ENCODE measurements around the gene CATSPER2. TPM values are rescaled to one million over a fixed set of nuclear protein-coding genes. Genes with fewer than 3 reads are reported as not detected.
"Not testable (repeated sequence)": the region's sequence is repeated elsewhere in the genome, so short reads cannot be mapped to it uniquely, and the experiment has no call there.

The CATSPER2 gene
- 1 to 10 TPM in 6 of 9 donors, under 1 TPM in 3; 0.42 to 6.8 (median 2.6) TPM for total RNA-seq
- polyA plus RNA-seq, result 10 to 100 TPM in 2 of 3 donors, 1 to 10 TPM in 1; 2.3 to 34.7 (median 10.5) TPM
- long read RNA-seq, donor 1, result 0 reads
- long read RNA-seq, donor 2, result 0 reads
- long read RNA-seq, donor 3, result 0 reads
- long read RNA-seq, donor 4, result 0 reads
- long read RNA-seq, donor 5, result 0 reads
- long read RNA-seq, donor 6, result 0 reads
- long read RNA-seq, donor 7, result 0 reads
- long read RNA-seq, donor 8, result 0 reads
- long read RNA-seq, donor 9, result 0 reads
- long read RNA-seq, donor 10, result 0 reads

DNA sequence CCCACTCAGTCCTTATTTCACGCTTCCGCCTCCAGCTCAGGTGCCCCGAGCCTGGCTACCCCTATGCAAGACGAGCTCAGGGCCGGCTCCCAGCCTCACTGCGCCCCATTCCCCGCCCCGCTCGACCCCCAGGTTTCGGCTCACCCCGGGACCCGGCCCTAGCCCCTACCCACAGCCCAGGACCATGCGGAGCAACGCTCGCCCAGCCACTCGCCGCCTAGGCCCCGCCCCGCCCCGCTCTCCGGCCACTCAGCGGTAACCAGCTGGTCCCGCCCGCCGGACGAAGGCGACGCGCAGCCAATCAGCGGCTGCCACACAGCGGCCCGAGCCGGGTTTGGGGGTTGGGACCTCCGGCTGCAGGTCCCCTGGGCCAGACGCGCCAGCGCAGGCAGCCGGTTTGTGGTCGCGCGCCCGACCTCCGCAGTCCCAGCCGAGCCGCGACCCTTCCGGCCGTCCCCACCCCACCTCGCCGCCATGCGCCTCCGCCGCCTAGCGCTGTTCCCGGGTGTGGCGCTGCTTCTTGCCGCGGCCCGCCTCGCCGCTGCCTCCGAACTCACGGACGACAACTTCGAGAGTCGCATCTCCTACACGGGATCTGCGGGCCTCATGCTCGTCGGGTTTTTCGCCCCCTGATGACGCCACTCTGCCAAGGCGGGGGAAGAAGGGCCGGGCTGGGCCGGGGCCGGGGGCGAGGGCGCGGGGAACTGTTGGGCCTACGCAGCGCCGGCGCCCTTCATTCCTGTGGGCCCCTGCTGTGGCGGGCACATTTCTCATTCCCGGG is at the start of gene CATSPER2:
Gene CATSPER2 (minus strand): TSS at position 196 of the 781 bp plus-strand sequence. CDS start 783 bp downstream, outside the sequence.
- H3K27me3 ChIP-seq, result no peaks in the 10 kb centered on the region
- intact Hi-C loops (cut with DNase I), result no loop called here
- WGBS, 4 donors, result 81 to 89% (median 84%) methylated on average over 68 to 85 of the region's 85 CpGs

DNA sequence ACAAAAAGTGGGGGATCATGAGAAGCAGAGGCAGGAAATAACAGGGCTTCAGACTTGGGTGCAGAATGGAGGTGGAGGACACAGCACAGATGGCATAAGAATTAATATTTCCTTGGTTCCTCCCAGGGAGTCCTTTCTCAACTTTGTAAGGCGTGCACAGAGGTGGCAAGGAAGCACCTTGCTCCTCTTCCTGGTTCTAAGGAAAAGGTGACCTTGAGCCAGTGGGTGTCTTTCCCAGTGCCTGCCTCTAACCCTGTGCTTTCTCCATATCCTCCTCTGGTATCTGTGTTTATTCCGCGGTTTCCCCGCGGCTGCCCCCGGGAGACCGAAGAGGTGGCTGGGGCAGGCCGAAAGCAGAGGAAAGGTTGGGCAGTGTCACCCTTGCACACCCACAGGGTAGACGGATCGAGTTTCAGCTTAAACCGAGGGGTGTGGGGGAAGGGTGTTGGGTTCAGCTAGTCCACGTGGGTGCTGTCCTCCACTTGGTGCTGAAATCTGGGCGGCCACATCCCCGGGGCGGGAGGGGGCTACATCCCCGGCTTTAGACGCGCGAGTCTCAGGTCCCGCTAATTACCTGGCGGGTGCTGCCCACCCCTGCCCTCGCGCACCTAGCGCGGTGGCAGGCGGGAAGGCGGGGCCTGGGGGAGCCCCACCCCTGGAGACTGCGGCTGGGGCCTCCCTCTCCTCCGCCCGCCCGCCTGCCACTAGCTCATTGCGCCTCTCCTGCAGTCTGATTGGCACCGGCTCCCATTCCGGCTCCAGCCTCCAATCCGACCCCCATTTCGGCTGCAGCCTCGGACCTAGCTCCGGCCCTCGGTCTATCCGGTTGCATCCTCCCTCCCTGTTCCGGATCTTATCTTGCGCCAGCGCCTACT is 44.7 kb upstream of the CATSPER2 start, which contains the start of gene CKMT1A:
Gene CKMT1A (plus strand): TSS at position 712 of the 875 bp plus-strand sequence. CDS start 192 bp downstream, outside the sequence.
- H3K27me3 ChIP-seq; H3K36me3 ChIP-seq (replicated peaks in 1 of 2); H3K27ac ChIP-seq; H3K9me3 ChIP-seq (replicated peaks in 1 of 3); intact Hi-C loops (cut with DNase I); H3K4me3 ChIP-seq; DNase-seq; H3K4me1 ChIP-seq (replicated peaks in 1 of 2): not testable (repeated sequence)
- WGBS, 4 donors, result no CpG with 5 or more reads among the region's 43 CpGs

More for the DNA sequence above, at the start of gene CATSPER2:
- DNase-seq, result no peak
- H3K36me3 ChIP-seq (replicated peaks in 1 of 2), result peaks cover 0 to 3% of the 10 kb centered on the region in 2 donors
- no peaks in the 10 kb centered on the region for H3K4me1 ChIP-seq (replicated peaks in 1 of 2)
- TF ChIP-seq POLR2A (IDR thresholded peaks at IDR 0.05), result no peak
- TF ChIP-seq, protein P1, sequence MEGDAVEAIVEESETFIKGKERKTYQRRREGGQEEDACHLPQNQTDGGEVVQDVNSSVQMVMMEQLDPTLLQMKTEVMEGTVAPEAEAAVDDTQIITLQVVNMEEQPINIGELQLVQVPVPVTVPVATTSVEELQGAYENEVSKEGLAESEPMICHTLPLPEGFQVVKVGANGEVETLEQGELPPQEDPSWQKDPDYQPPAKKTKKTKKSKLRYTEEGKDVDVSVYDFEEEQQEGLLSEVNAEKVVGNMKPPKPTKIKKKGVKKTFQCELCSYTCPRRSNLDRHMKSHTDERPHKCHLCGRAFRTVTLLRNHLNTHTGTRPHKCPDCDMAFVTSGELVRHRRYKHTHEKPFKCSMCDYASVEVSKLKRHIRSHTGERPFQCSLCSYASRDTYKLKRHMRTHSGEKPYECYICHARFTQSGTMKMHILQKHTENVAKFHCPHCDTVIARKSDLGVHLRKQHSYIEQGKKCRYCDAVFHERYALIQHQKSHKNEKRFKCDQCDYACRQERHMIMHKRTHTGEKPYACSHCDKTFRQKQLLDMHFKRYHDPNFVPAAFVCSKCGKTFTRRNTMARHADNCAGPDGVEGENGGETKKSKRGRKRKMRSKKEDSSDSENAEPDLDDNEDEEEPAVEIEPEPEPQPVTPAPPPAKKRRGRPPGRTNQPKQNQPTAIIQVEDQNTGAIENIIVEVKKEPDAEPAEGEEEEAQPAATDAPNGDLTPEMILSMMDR (IDR thresholded peaks at IDR 0.05), result no peak
- no peaks in the 10 kb centered on the region for H3K9me3 ChIP-seq (replicated peaks in 1 of 3)
- no peak within 1 kb of the TSS for H3K27ac ChIP-seq
- no peak within 1 kb of the TSS for H3K4me3 ChIP-seq

DNA sequence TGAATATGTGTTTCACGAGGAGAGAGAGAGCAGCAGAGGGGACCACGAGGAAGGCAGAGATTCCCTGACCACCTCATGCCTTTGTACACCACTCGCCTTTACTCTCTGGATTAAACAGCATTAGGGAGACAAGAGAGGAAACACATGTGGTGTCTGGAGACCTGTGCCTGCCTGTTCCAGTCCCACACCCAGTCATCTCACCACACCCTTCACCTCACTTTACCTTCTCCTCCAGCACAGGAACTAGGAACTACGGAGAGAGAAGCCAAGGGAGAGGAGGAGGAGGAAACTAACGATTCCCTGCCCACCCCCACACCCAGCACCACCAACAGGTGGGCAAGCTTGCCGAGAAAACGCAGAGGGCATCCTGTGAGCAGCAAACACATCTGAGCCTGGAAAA is 44.0 kb upstream of the CATSPER2 start:
- H3K27me3 ChIP-seq; H3K4me3 ChIP-seq; H3K4me1 ChIP-seq (replicated peaks in 1 of 2); H3K36me3 ChIP-seq (replicated peaks in 1 of 2); H3K27ac ChIP-seq; DNase-seq; intact Hi-C loops (cut with DNase I); H3K9me3 ChIP-seq (replicated peaks in 1 of 3): not testable (repeated sequence)
- 17 to 44% methylated on average over 2 to 3 of the region's 7 CpGs; no CpG with 5 or more reads in 2 of the 4 donors for WGBS, 4 donors

DNA sequence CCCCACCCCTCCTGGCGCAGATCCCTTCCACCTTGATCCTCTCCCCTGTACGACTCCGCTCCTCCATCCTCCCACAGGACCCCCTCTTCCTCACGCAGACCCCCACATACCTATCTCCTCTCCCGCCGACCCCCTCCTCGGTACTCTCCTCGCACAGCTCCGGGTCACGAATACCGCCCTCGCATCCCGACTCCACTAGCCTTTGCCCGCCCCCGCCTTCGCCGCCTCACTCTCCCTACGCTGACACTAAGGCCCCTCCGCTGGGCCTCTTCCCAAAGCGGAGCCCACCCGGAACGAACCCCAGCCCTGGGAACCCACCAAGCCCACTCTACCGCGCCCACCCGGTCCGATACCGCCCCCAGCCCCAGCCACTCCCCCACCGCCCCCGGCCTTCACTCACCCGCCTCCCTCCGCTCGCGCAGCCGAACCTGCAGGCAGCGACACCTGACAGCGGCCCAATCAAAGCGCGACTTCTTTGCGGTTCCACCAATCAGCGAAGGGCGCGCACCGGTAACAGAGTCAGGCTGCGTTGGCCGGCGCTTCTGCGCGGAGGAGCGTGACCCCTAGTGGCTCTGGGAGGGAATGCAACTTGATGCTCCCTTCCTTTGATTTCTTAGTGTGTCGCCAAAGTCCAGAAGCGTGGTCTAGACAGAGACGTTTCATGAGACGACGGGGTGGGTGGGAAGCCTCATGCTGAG is 41.1 kb upstream of the CATSPER2 start:
- H3K36me3 ChIP-seq (replicated peaks in 1 of 2); H3K9me3 ChIP-seq (replicated peaks in 1 of 3); DNase-seq; H3K27ac ChIP-seq; H3K4me1 ChIP-seq (replicated peaks in 1 of 2); H3K27me3 ChIP-seq; intact Hi-C loops (cut with DNase I); H3K4me3 ChIP-seq: not testable (repeated sequence)
- no CpG with 5 or more reads among the region's 54 CpGs for WGBS, 4 donors

DNA sequence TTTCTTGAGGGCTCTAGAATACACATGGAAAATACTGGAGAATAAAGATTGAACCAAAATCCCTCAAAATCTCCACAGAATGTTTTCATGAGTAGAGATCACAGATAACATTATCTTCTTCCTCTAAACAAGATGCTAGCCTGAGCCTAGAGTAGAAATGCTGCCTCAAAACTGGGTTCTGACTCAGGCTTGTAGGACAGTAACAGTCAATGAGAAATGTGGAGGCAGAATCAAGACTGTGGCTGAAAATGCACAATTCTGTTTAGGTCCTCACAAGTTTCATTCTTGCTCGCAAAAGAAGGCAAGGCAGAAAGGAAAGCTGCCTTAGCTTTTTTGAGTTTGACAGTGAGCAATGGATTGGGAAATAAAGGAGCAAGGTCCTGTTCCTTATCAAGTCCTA is 25.5 kb upstream of the CATSPER2 start:
- DNase-seq; H3K4me3 ChIP-seq; H3K9me3 ChIP-seq (replicated peaks in 1 of 3); H3K36me3 ChIP-seq (replicated peaks in 1 of 2); intact Hi-C loops (cut with DNase I); H3K27me3 ChIP-seq; H3K4me1 ChIP-seq (replicated peaks in 1 of 2); H3K27ac ChIP-seq: not testable (repeated sequence)
- no CpG with 5 or more reads among the region's 1 CpG for WGBS, 4 donors

DNA sequence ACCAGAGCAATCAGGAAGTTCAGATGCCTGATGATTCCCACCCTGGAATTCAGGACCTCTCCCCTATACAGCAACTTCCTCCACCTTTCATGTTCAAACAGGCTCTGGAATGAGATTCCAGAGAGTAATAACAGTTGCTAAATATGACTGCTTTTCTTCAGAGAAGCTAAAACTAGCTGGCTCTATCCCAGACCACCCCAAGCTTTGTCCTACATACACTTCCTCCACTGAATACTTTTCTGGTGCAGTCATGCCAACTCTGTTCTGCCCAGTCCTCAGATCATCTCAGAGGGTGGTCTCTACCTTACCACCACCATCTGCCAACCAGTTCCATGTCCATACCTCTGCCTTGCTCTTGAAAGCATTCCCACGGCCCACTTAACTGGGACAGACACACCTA is 17.5 kb upstream of the CATSPER2 start:
- H3K36me3 ChIP-seq (replicated peaks in 1 of 2); DNase-seq; intact Hi-C loops (cut with DNase I); H3K27ac ChIP-seq; H3K4me1 ChIP-seq (replicated peaks in 1 of 2); H3K9me3 ChIP-seq (replicated peaks in 1 of 3); H3K4me3 ChIP-seq; H3K27me3 ChIP-seq: not testable (repeated sequence)
- WGBS, 4 donors, result no CpG with 5 or more reads among the region's 1 CpG

DNA sequence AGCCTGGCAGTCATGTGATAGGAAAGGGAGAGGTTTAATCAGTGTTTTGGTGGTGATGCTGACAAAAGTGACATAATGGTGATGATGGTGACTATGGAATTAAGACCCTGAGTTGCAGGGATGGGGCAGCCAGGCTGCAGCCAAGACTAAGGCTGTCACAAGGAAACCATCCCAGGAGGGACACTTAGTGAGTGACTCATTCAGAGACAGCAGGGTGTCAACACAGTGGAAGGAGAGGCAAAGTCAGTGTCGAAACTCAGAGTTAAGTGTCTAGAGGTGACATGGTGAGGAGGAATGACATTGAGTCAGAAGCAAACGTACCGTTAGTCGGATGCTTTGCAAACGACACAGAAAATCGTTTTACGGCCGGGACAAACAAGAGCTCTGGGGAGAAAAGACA is 14.7 kb upstream of the CATSPER2 start:
- DNase-seq; H3K9me3 ChIP-seq (replicated peaks in 1 of 3); intact Hi-C loops (cut with DNase I); H3K27me3 ChIP-seq; H3K4me3 ChIP-seq; H3K36me3 ChIP-seq (replicated peaks in 1 of 2); H3K4me1 ChIP-seq (replicated peaks in 1 of 2); H3K27ac ChIP-seq: not testable (repeated sequence)
- no CpG with 5 or more reads among the region's 8 CpGs for WGBS, 4 donors

DNA sequence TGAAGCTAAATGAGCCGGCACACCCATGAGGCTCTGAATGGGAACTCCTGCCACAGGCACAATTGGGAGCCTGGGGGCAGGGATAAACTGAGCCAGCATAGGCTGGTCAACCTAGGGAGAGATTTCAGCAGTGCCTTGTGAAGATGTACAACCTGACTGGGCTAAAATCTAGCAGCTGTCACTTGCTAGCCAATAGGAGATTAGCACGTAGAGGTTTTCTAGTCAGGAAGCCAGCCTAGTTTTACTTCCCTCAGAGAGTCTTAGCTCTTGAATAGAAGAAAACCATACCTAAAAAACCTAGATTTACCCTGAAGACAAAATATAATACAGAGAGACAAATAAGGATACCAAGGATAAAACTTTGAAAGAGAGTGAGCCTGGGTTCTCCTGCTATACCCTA is 13.6 kb upstream of the CATSPER2 start:
- WGBS, 4 donors, result 100% methylated on average over 1 of the region's 2 CpGs; no CpG with 5 or more reads in 2 of the 4 donors
- H3K27ac ChIP-seq; H3K4me3 ChIP-seq; intact Hi-C loops (cut with DNase I); H3K4me1 ChIP-seq (replicated peaks in 1 of 2); H3K36me3 ChIP-seq (replicated peaks in 1 of 2); H3K9me3 ChIP-seq (replicated peaks in 1 of 3); H3K27me3 ChIP-seq; DNase-seq: not testable (repeated sequence)

DNA sequence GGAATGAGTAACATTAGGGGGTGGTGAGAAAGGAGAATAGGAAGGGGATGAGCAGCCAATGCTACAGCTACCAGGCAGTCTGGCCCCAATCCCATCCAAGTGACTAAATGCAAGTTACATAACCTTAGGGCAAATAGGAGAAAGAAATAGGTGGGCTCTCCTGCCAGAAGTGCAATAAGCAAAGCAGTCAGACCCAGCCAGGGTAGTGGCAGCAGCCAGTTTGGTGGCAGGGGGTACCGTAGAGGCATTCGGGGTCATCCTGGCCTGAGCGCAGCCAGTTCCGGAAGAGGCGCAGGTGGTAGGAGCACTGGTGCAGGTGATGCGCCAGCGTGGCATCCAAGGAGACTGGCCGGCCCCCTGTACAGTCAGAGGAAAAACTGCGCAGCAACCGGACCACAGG is 11.1 kb upstream of the CATSPER2 start:
- H3K27me3 ChIP-seq; H3K4me1 ChIP-seq (replicated peaks in 1 of 2); intact Hi-C loops (cut with DNase I); H3K36me3 ChIP-seq (replicated peaks in 1 of 2); H3K27ac ChIP-seq; DNase-seq; H3K4me3 ChIP-seq; H3K9me3 ChIP-seq (replicated peaks in 1 of 3): not testable (repeated sequence)
- WGBS, 4 donors, result 98% methylated on average over 5 of the region's 10 CpGs; no CpG with 5 or more reads in 3 of the 4 donors

Measured in adrenal gland (tissue), 19 donors.